ENCODE measurements around the gene CCDC33.

- TF ChIP-seq CTCF (IDR thresholded peaks at IDR 0.05) (no peak), EP300 (IDR thresholded peaks at IDR 0.05) (no peak), POLR2AphosphoS5 (IDR thresholded peaks at IDR 0.05) (no peak)
These were observed 23.6 kb upstream of the CCDC33 start for GRCh38 chr15:74212494-74212893.
